ENCODE measurements around the gene PTPRN2.

The PTPRN2 gene

GRCh38 chr7:157686285-157686894 lies 901.2 kb downstream of the PTPRN2 start:
- H3K9me3 ChIP-seq (replicated peaks; ENCODE audit: low read length): no peaks in the 10 kb centered on the region
- peaks cover 72% of the 10 kb centered on the region for H3K27me3 ChIP-seq (ENCODE audit: control insufficient read depth, insufficient read depth, low read length)
- H3K36me3 ChIP-seq (ENCODE audit: insufficient read depth, low read length): no peaks in the 10 kb centered on the region
- H3K4me3 ChIP-seq (ENCODE audit: low read length): no peak overlapping the region
- H3K9ac ChIP-seq (ENCODE audit: low read depth, low read length): no peak overlapping the region
- H3K4me2 ChIP-seq (ENCODE audit: low read length): no peak overlapping the region
- no peaks in the 10 kb centered on the region for H3K4me1 ChIP-seq (ENCODE audit: control insufficient read depth, insufficient read depth, low read length)

- Histone ChIP-seq H3K4me1 (ENCODE audit: control insufficient read depth, insufficient read depth, low read length) (no peaks in the 10 kb centered on the region), H3K27me3 (ENCODE audit: control insufficient read depth, insufficient read depth, low read length) (peaks cover 70% of the 10 kb centered on the region)
Measured at GRCh38 chr7:157685430-157686284, 902.0 kb downstream of the PTPRN2 start.

GRCh38 chr7:157684909-157685429 lies 902.7 kb downstream of the PTPRN2 start:
- H3K27me3 ChIP-seq (ENCODE audit: control insufficient read depth, insufficient read depth, low read length): peaks cover 67% of the 10 kb centered on the region
- H3K4me2 ChIP-seq (ENCODE audit: low read length): no peak overlapping the region
- H3K36me3 ChIP-seq (ENCODE audit: insufficient read depth, low read length): no peaks in the 10 kb centered on the region
- no peaks in the 10 kb centered on the region for H3K9me3 ChIP-seq (replicated peaks; ENCODE audit: low read length)
- H3K9ac ChIP-seq (ENCODE audit: low read depth, low read length): no peak overlapping the region
- no peak overlapping the region for H3K4me3 ChIP-seq (ENCODE audit: low read length)
- H3K4me1 ChIP-seq (ENCODE audit: control insufficient read depth, insufficient read depth, low read length): no peaks in the 10 kb centered on the region

More at GRCh38 chr7:157685430-157686284, 902.0 kb downstream of the PTPRN2 start:
- Histone ChIP-seq H3K36me3 (ENCODE audit: insufficient read depth, low read length) (no peaks in the 10 kb centered on the region), H3K9me3 (replicated peaks; ENCODE audit: low read length) (no peaks in the 10 kb centered on the region), H3K9ac (ENCODE audit: low read depth, low read length) (no peak overlapping the region), H3K4me3 (ENCODE audit: low read length) (no peak overlapping the region), H3K4me2 (ENCODE audit: low read length) (no peak overlapping the region)

- Histone ChIP-seq H3K27me3 (ENCODE audit: control insufficient read depth, insufficient read depth, low read length) (peaks cover 61% of the 10 kb centered on the region), H3K4me3 (ENCODE audit: low read length) (no peak overlapping the region), H3K9ac (ENCODE audit: low read depth, low read length) (no peak overlapping the region), H3K36me3 (ENCODE audit: insufficient read depth, low read length) (no peaks in the 10 kb centered on the region), H3K9me3 (replicated peaks; ENCODE audit: low read length) (no peaks in the 10 kb centered on the region), H3K4me2 (ENCODE audit: low read length) (no peak overlapping the region), H3K4me1 (ENCODE audit: control insufficient read depth, insufficient read depth, low read length) (no peaks in the 10 kb centered on the region)
Measured at GRCh38 chr7:157684157-157684908, 903.3 kb downstream of the PTPRN2 start.

- no peak overlapping the region for H3K4me2 ChIP-seq (ENCODE audit: low read length)
- H3K4me3 ChIP-seq (ENCODE audit: low read length): no peak overlapping the region
- H3K9me3 ChIP-seq (replicated peaks; ENCODE audit: low read length): no peaks in the 10 kb centered on the region
Measured at GRCh38 chr7:157683747-157684156, 903.9 kb downstream of the PTPRN2 start.

GRCh38 chr7:157682946-157683746 lies 904.5 kb downstream of the PTPRN2 start:
- peaks cover 53% of the 10 kb centered on the region for H3K27me3 ChIP-seq (ENCODE audit: control insufficient read depth, insufficient read depth, low read length)

More at GRCh38 chr7:157683747-157684156, 903.9 kb downstream of the PTPRN2 start:
- no peaks in the 10 kb centered on the region for H3K36me3 ChIP-seq (ENCODE audit: insufficient read depth, low read length)
- peaks cover 59% of the 10 kb centered on the region for H3K27me3 ChIP-seq (ENCODE audit: control insufficient read depth, insufficient read depth, low read length)
- H3K9ac ChIP-seq (ENCODE audit: low read depth, low read length): no peak overlapping the region
- no peaks in the 10 kb centered on the region for H3K4me1 ChIP-seq (ENCODE audit: control insufficient read depth, insufficient read depth, low read length)

GRCh38 chr7:157682064-157682945 lies 905.3 kb downstream of the PTPRN2 start:
- Histone ChIP-seq H3K9ac (ENCODE audit: low read depth, low read length) (no peak overlapping the region), H3K36me3 (ENCODE audit: insufficient read depth, low read length) (no peaks in the 10 kb centered on the region), H3K4me3 (ENCODE audit: low read length) (no peak overlapping the region), H3K9me3 (replicated peaks; ENCODE audit: low read length) (no peaks in the 10 kb centered on the region), H3K4me1 (ENCODE audit: control insufficient read depth, insufficient read depth, low read length) (no peaks in the 10 kb centered on the region), H3K27me3 (ENCODE audit: control insufficient read depth, insufficient read depth, low read length) (peaks cover 45% of the 10 kb centered on the region), H3K4me2 (ENCODE audit: low read length) (no peak overlapping the region)

More at GRCh38 chr7:157682946-157683746, 904.5 kb downstream of the PTPRN2 start:
- no peak overlapping the region for H3K4me3 ChIP-seq (ENCODE audit: low read length)
- H3K9ac ChIP-seq (ENCODE audit: low read depth, low read length): no peak overlapping the region
- no peaks in the 10 kb centered on the region for H3K36me3 ChIP-seq (ENCODE audit: insufficient read depth, low read length)
- no peaks in the 10 kb centered on the region for H3K9me3 ChIP-seq (replicated peaks; ENCODE audit: low read length)
- H3K4me1 ChIP-seq (ENCODE audit: control insufficient read depth, insufficient read depth, low read length): no peaks in the 10 kb centered on the region
- no peak overlapping the region for H3K4me2 ChIP-seq (ENCODE audit: low read length)

- no peak overlapping the region for H3K4me3 ChIP-seq (ENCODE audit: low read length)
- peaks cover 26% of the 10 kb centered on the region for H3K27me3 ChIP-seq (ENCODE audit: control insufficient read depth, insufficient read depth, low read length)
- no peaks in the 10 kb centered on the region for H3K9me3 ChIP-seq (replicated peaks; ENCODE audit: low read length)
- no peak overlapping the region for H3K9ac ChIP-seq (ENCODE audit: low read depth, low read length)
- H3K4me2 ChIP-seq (ENCODE audit: low read length): no peak overlapping the region
- H3K36me3 ChIP-seq (ENCODE audit: insufficient read depth, low read length): no peaks in the 10 kb centered on the region
- no peaks in the 10 kb centered on the region for H3K4me1 ChIP-seq (ENCODE audit: control insufficient read depth, insufficient read depth, low read length)
Measured at GRCh38 chr7:157679607-157680006, 908.0 kb downstream of the PTPRN2 start.

- no peaks in the 10 kb centered on the region for H3K36me3 ChIP-seq (ENCODE audit: insufficient read depth, low read length)
- peaks cover 20% of the 10 kb centered on the region for H3K27me3 ChIP-seq (ENCODE audit: control insufficient read depth, insufficient read depth, low read length)
- no peaks in the 10 kb centered on the region for H3K4me1 ChIP-seq (ENCODE audit: control insufficient read depth, insufficient read depth, low read length)
- no peak overlapping the region for H3K4me2 ChIP-seq (ENCODE audit: low read length)
- no peaks in the 10 kb centered on the region for H3K9me3 ChIP-seq (replicated peaks; ENCODE audit: low read length)
- no peak overlapping the region for H3K9ac ChIP-seq (ENCODE audit: low read depth, low read length)
- H3K4me3 ChIP-seq (ENCODE audit: low read length): no peak overlapping the region
Measured at GRCh38 chr7:157678501-157678900, 909.1 kb downstream of the PTPRN2 start.
